ENCODE measurements around the gene ACYP1.

DNA sequence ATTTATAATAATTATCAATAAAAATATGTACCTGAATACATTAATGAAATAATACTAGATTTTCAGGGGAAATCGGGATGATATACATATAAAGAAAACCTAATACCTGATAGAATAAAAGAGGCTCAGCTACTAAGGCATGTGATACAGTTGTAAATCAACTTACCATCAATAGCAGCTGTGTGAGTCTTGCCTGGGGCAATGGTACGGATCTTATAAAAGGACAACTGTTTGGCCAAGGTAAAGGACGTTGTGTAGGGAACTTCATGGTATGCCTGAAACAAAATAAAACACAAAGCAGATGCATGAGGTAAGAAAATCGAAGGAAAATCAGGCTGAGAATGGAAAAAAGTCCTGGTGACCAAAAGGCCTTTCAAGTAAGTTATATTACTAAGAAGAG lies 37.7 kb upstream of the ACYP1 start:
- TF ChIP-seq CTCF (IDR thresholded peaks at IDR 0.05), result no peak
- TF ChIP-seq POLR2A (IDR thresholded peaks at IDR 0.05), result no peak

Measured in uterus (tissue), 2 donors.